ENCODE measurements around the gene SOX6. TPM values are rescaled to one million over a fixed set of nuclear protein-coding genes. Genes with fewer than 3 reads are reported as not detected.

SOX6 gene
- total and polyA plus RNA-seq, 2 of the 13 experiments (the other 11 are each of a cell fraction or from before 2014, with no cell fraction given) = 2.6 to 11.2 TPM

DNA sequence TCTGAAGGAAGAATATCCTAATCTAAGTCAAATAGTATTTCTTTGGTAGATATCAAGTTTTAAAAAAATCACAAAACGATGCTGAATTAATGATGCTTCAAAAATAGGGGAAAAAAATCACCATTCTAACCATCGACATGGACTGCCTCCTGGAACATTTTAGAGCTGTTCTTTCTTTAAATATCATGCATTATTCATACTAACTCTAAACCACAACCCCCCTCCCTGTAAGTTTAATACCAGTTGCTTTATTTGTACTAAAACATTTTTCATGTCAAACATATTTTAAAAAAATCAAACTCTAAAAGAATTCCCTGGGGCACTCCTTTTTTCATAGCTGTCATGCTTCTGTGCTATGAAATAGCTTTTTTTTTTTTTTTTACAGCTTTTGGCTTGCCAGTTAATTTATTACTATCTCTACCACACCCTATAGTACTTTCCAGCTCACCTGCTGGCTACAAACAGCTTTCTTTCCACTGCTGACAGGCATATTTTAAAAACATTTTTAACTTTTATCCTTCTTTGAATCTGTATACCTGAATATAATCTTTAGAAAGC lies 256.9 kb downstream of the SOX6 start (continued):
- no peak for TF ChIP-seq TP53 (CRISPR knock-in tag; conservative IDR thresholded peaks at IDR 0.05)
- TF ChIP-seq MTA1 (CRISPR knock-in tag; IDR thresholded peaks at IDR 0.05; ENCODE audit: borderline replicate concordance) = no peak
- no peak for TF ChIP-seq BORCS8-MEF2B (CRISPR knock-in tag; IDR thresholded peaks at IDR 0.05)
- TF ChIP-seq ZNF24 (IDR thresholded peaks at IDR 0.05) = no peak
- TF ChIP-seq CREM (IDR thresholded peaks at IDR 0.05) = no peak
- no peak for TF ChIP-seq CREM (CRISPR knock-in tag; IDR thresholded peaks at IDR 0.05)

- no peaks in the 10 kb centered on the region for H3K9me3 ChIP-seq (ENCODE audit: low read length)
- ChIA-PET CTCF (ENCODE audit: low intra/inter-chr PET ratio, low total read pairs) (no interaction called here), POLR2A (no interaction called here)
- H3K4me2 ChIP-seq (ENCODE audit: low read depth, low read length) = no peak overlapping the region
- H3K4me1 ChIP-seq (ENCODE audit: insufficient read depth, low read length) = peaks cover 18% of the 10 kb centered on the region
- H3K36me3 ChIP-seq (replicated peaks in 1 of 2; ENCODE audit: control insufficient read depth in 1 of 2, insufficient read depth in 2 of 2, low read length in 2 of 2) = no peaks in the 10 kb centered on the region; a peak in 1 of 5 replicates
- no peak overlapping the region for H2AFZ ChIP-seq (ENCODE audit: low read length)
- WGBS (ENCODE audit: low lambda C conversion rate) = 38% methylated on average over 3 of the region's 3 CpGs
- no TSS peak for BruUV-seq (replicated peaks)
- intact Hi-C loops (cut with micrococcal nuclease; ENCODE audit: unreplicated experiment) (no loop called here), in situ Hi-C loops (cut with HindIII; ENCODE audit: extremely low pct_ligation_motif_present, low pct_unique_long_range_greater_than_20kb) (no loop called here)
- H4K20me1 ChIP-seq (ENCODE audit: insufficient read depth, low read length) = no peaks in the 10 kb centered on the region
- H3K9ac ChIP-seq (ENCODE audit: insufficient read depth, low read depth, low read length) = no peak overlapping the region
- H3K79me2 ChIP-seq (ENCODE audit: insufficient read depth, low read length) = no peaks in the 10 kb centered on the region
- H3K27me3 ChIP-seq (ENCODE audit: control insufficient read depth in 1 of 2, insufficient read depth in 2 of 2, low read length in 2 of 2) = no peaks in the 10 kb centered on the region
- no peak for FAIRE-seq
- no peak overlapping the region for H3K4me3 ChIP-seq (replicated peaks in 1 of 3; ENCODE audit: insufficient read depth in 1 of 3, low read depth in 2 of 3, low read length in 3 of 3)
- no peak for ATAC-seq
- no peak for DNase-seq (ENCODE audit: low spot score)
- no peak overlapping the region for H3K27ac ChIP-seq (ENCODE audit: extremely low read length, insufficient read depth, low read length)
- TF ChIP-seq TBP (CRISPR knock-in tag; IDR thresholded peaks at IDR 0.05) (no peak), KLF13 (CRISPR knock-in tag; IDR thresholded peaks at IDR 0.05) (no peak), TCF7L2 (IDR thresholded peaks at IDR 0.05; ENCODE audit: low read depth, low read length) (no peak), SNAPC2 (CRISPR knock-in tag; IDR thresholded peaks at IDR 0.05) (no peak), NFE2L1 (CRISPR knock-in tag; IDR thresholded peaks at IDR 0.05; ENCODE audit: borderline replicate concordance) (no peak), ZNF343 (CRISPR knock-in tag; IDR thresholded peaks at IDR 0.05) (no peak), JUND (CRISPR knock-in tag; IDR thresholded peaks at IDR 0.05) (no peak), TOPORS (CRISPR knock-in tag; IDR thresholded peaks at IDR 0.05) (no peak), ZMYM3 (CRISPR knock-in tag; IDR thresholded peaks at IDR 0.05) (no peak), EED (CRISPR knock-in tag; IDR thresholded peaks at IDR 0.05) (no peak), ADNP (CRISPR knock-in tag; IDR thresholded peaks at IDR 0.05) (no peak)
- TF ChIP-seq, protein P1, sequence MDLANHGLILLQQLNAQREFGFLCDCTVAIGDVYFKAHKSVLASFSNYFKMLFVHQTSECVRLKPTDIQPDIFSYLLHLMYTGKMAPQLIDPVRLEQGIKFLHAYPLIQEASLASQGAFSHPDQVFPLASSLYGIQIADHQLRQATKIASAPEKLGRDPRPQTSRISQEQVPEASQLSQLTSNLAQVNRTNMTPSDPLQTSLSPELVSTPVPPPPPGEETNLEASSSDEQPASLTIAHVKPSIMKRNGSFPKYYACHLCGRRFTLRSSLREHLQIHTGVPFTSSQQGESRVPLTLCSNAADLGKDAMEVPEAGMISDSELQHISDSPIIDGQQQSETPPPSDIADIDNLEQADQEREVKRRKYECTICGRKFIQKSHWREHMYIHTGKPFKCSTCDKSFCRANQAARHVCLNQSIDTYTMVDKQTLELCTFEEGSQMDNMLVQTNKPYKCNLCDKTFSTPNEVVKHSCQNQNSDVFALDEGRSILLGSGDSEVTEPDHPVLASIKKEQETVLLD (CRISPR knock-in tag; IDR thresholded peaks at IDR 0.05; ENCODE audit: low read depth) = no peak
- TF ChIP-seq, protein P2, sequence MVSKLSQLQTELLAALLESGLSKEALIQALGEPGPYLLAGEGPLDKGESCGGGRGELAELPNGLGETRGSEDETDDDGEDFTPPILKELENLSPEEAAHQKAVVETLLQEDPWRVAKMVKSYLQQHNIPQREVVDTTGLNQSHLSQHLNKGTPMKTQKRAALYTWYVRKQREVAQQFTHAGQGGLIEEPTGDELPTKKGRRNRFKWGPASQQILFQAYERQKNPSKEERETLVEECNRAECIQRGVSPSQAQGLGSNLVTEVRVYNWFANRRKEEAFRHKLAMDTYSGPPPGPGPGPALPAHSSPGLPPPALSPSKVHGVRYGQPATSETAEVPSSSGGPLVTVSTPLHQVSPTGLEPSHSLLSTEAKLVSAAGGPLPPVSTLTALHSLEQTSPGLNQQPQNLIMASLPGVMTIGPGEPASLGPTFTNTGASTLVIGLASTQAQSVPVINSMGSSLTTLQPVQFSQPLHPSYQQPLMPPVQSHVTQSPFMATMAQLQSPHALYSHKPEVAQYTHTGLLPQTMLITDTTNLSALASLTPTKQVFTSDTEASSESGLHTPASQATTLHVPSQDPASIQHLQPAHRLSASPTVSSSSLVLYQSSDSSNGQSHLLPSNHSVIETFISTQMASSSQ (IDR thresholded peaks at IDR 0.05; ENCODE audit: low read depth) = no peak
- TF ChIP-seq, protein P2 (CRISPR knock-in tag; IDR thresholded peaks at IDR 0.05; ENCODE audit: borderline replicate concordance) = no peak
Measured at GRCh38 chr11:16098526-16099205, 257.7 kb downstream of the SOX6 start.
